ENCODE data around the gene FCN2. TPM values are rescaled to one million over a fixed set of nuclear protein-coding genes. Genes with fewer than 3 reads are reported as not detected.

Gene FCN2
- polyA plus RNA-seq, 1 of the 3 experiments (the other 2 are of a cell fraction) = not detected

- TF ChIP-seq REST (IDR thresholded peaks at IDR 0.05; ENCODE audit: low read depth, low read length) (no peak), USF2 (IDR thresholded peaks at IDR 0.05; ENCODE audit: borderline replicate concordance, low read depth, low read length) (no peak), FOSL2 (IDR thresholded peaks at IDR 0.05; ENCODE audit: borderline replicate concordance, low read depth) (no peak), GATA2 (CRISPR knock-in tag; IDR thresholded peaks at IDR 0.05) (no peak), TEAD4 (IDR thresholded peaks at IDR 0.05; ENCODE audit: borderline replicate concordance, insufficient read depth) (no peak)
These were observed 38.3 kb upstream of the FCN2 start (continued) for GRCh38 chr9:134842321-134842720.

GRCh38 chr9:134843740-134844139 lies 36.9 kb upstream of the FCN2 start:
- H3F3A ChIP-seq (replicated peaks; ENCODE audit: insufficient read depth) = peaks cover 26% of the 10 kb centered on the region
- no peak for DNase-seq
- no peaks in the 10 kb centered on the region for H3K9me3 ChIP-seq
- no peaks in the 10 kb centered on the region for H3K9me2 ChIP-seq
- CTCF ChIA-PET = no interaction called here
- no peaks in the 10 kb centered on the region for H3K27me3 ChIP-seq (ENCODE audit: insufficient read depth)
- WGBS (ENCODE audit: low lambda C conversion rate) = 91% methylated on average over 14 of the region's 18 CpGs
- H3K27ac ChIP-seq (ENCODE audit: low read depth in 2 of 2, low read length in 1 of 2) = no peak overlapping the region
- H3K4me3 ChIP-seq (ENCODE audit: low read depth in 2 of 2, low read length in 1 of 2) = no peak overlapping the region
- no peak overlapping the region for H2AFZ ChIP-seq (ENCODE audit: low read depth)
- H3K4me1 ChIP-seq (ENCODE audit: control insufficient read depth in 1 of 2, insufficient read depth in 2 of 2, low read depth in 1 of 2, low read length in 1 of 2) = no peaks in the 10 kb centered on the region
- H4K20me1 ChIP-seq (ENCODE audit: insufficient read depth) = peaks cover 21% of the 10 kb centered on the region; the same call in 1 of the 2 replicates
- POLR2A ChIA-PET = no interaction called here
- H3K4me2 ChIP-seq = no peak overlapping the region
- no peaks in the 10 kb centered on the region for H3K79me2 ChIP-seq (ENCODE audit: insufficient read depth)
- no peak overlapping the region for H3K9ac ChIP-seq
- TF ChIP-seq TEAD4 (IDR thresholded peaks at IDR 0.05; ENCODE audit: borderline replicate concordance, insufficient read depth) (no peak), ZBTB33 (IDR thresholded peaks at IDR 0.05; ENCODE audit: borderline replicate concordance, low read depth) (no peak), YY1 (IDR thresholded peaks at IDR 0.05; ENCODE audit: low read depth) (no peak), NRF1 (IDR thresholded peaks at IDR 0.05; ENCODE audit: low read depth, low read length) (no peak), CTCF (IDR thresholded peaks at IDR 0.05) (no peak), PBX3 (IDR thresholded peaks at IDR 0.05) (no peak), TCF12 (IDR thresholded peaks at IDR 0.05) (no peak), FOXJ3 (CRISPR knock-in tag; IDR thresholded peaks at IDR 0.05) (no peak), FOSL2 (IDR thresholded peaks at IDR 0.05; ENCODE audit: borderline replicate concordance, low read depth) (no peak), EP300 (IDR thresholded peaks at IDR 0.05; ENCODE audit: borderline replicate concordance in 1 of 2, low read depth in 1 of 2, low read length in 1 of 2) (no peak), TAF1 (IDR thresholded peaks at IDR 0.05; ENCODE audit: borderline replicate concordance, low read depth, low read length) (no peak), EZH2phosphoT487 (IDR thresholded peaks at IDR 0.05; ENCODE audit: borderline replicate concordance, low read depth) (no peak), MAX (IDR thresholded peaks at IDR 0.05; ENCODE audit: low read depth) (no peak), USF2 (IDR thresholded peaks at IDR 0.05; ENCODE audit: borderline replicate concordance, low read depth, low read length) (no peak), RCOR1 (IDR thresholded peaks at IDR 0.05; ENCODE audit: low read length) (no peak), ELF1 (IDR thresholded peaks at IDR 0.05) (no peak), SIN3A (IDR thresholded peaks at IDR 0.05; ENCODE audit: borderline replicate concordance, low read depth, low read length) (no peak)
- peaks cover 46 to 60% of the 10 kb centered on the region in 2 experiments for H3K36me3 ChIP-seq (replicated peaks in 1 of 2; ENCODE audit: control insufficient read depth in 1 of 2, insufficient read depth in 2 of 2, low read length in 1 of 2)
